Transverse colon (tissue), 4 donors: ENCODE data around the gene AFG3L2.

Source experiments
- POLR2A ChIP-seq: fragments of 450-650 bp; IDR thresholded peaks from one replicate; pipeline ENCODE4 v1.6.1; 2016; ENCODE audit warnings: antibody characterized with exemption, mild to moderate bottlenecking, moderate library complexity
- POLR2AphosphoS5 ChIP-seq, 3 donors: sonication (generic); formaldehyde crosslinking; IDR thresholded peaks; one replicate each; pipeline ENCODE4 v1.6.1; 2016; ENCODE audit warnings: antibody characterized with exemption in 3 of 3
- TF ChIP-seq, protein P1 (sequence below), 5 experiments: fragments of 200-600 bp in 3 of 5; fragments of 450-650 bp in 2 of 5; sonication (generic) in 3 of 5; IDR thresholded peaks; 1 replicate in 2 of 5; 2 replicates in 3 of 5; pipeline ENCODE4 v1.5.1; 2016 to 2017; ENCODE audit warnings: antibody characterized with exemption in 5 of 5, inconsistent platforms in 3 of 5, mild to moderate bottlenecking in 2 of 5, moderate library complexity in 1 of 5

DNA sequence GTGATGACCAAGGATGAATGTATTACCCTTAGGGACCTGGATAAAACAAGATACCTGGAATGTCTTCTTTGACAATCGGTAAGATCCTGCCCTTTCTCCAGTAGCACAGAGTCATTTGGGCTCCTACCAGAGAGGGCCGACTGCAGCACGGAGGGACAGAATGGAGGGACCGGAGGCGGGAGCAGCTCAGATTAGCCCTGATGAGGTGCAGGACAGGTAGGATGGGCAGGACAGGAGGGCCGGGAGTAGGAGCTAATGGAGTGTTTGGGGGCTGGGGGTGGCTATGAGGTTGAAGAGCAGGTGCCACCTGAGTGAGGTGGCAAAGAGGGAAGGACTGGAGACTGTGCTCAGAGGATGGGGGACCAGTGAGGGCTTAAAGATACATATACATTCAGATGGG, 20.8 kb upstream of the AFG3L2 start:
- TF ChIP-seq POLR2A (no peak), POLR2AphosphoS5 (IDR thresholded peaks at IDR 0.05) (no peak)
- TF ChIP-seq, protein P1, sequence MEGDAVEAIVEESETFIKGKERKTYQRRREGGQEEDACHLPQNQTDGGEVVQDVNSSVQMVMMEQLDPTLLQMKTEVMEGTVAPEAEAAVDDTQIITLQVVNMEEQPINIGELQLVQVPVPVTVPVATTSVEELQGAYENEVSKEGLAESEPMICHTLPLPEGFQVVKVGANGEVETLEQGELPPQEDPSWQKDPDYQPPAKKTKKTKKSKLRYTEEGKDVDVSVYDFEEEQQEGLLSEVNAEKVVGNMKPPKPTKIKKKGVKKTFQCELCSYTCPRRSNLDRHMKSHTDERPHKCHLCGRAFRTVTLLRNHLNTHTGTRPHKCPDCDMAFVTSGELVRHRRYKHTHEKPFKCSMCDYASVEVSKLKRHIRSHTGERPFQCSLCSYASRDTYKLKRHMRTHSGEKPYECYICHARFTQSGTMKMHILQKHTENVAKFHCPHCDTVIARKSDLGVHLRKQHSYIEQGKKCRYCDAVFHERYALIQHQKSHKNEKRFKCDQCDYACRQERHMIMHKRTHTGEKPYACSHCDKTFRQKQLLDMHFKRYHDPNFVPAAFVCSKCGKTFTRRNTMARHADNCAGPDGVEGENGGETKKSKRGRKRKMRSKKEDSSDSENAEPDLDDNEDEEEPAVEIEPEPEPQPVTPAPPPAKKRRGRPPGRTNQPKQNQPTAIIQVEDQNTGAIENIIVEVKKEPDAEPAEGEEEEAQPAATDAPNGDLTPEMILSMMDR (IDR thresholded peaks at IDR 0.05) = no peak
